ENCODE results near the gene DBT. TPM values are rescaled to one million over a fixed set of nuclear protein-coding genes. Genes with fewer than 3 reads are reported as not detected.

DBT gene
- total RNA-seq, 1 experiment from 2014 or later: 20.3 TPM

DNA sequence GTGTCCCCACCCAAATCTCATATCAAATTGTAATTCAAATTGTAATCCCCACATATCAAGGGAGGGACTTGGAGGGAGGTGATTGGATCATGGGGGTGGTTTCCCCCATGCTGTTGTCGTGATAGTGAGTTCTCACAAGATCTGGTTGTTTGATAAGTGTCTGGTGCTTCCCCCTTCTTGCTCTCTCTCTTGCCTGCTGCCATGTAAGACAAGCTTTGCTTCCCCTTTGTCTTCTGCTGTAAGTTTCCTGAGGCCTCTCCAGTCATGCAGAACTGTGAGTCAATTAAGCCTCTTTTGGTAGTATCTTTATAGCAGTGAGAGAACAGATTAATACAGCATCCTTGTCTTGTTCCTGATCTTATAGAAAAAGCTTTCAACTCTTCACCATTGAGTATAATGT, 65.1 kb downstream of the DBT start:
- Histone ChIP-seq H2BK5ac (ENCODE audit: insufficient read length, low read length) (no peak overlapping the region), H4K91ac (ENCODE audit: insufficient read length, low read depth, low read length) (no peak overlapping the region), H2BK20ac (ENCODE audit: low read depth, low read length, poor library complexity, severe bottlenecking) (no peak overlapping the region), H4K8ac (replicated peaks; ENCODE audit: insufficient read length, low read depth, low read length) (no peak overlapping the region), H3K23me2 (ENCODE audit: insufficient read length, low read depth, low read length, poor library complexity, severe bottlenecking) (no peaks in the 10 kb centered on the region), H3K56ac (ENCODE audit: insufficient read length, low read depth, low read length) (no peak overlapping the region), H2BK12ac (ENCODE audit: insufficient read length, low read depth, low read length) (no peak overlapping the region), H3K14ac (ENCODE audit: insufficient read depth, low read length) (no peak overlapping the region), H3K27me3 (ENCODE audit: insufficient read depth, low read length) (no peaks in the 10 kb centered on the region), H2AK5ac (ENCODE audit: insufficient read length, low read length) (no peak overlapping the region), H3K4me2 (ENCODE audit: insufficient read depth, insufficient read length, low read length) (no peak overlapping the region), H3T11ph (ENCODE audit: low read length) (no peak overlapping the region), H3K79me2 (ENCODE audit: insufficient read depth, low read length) (no peaks in the 10 kb centered on the region), H4K5ac (ENCODE audit: insufficient read length, low read depth, low read length) (no peak overlapping the region), H3K23ac (ENCODE audit: insufficient read length, low read depth, low read length) (no peak overlapping the region), H3K27ac (ENCODE audit: insufficient read length, low read depth, low read length) (no peak overlapping the region), H4K20me1 (ENCODE audit: control insufficient read depth, insufficient read depth, insufficient read length) (no peaks in the 10 kb centered on the region), H2BK120ac (ENCODE audit: low read depth, low read length, poor library complexity, severe bottlenecking) (no peak overlapping the region), H3K9me3 (ENCODE audit: control insufficient read depth, low read depth, low read length) (no peaks in the 10 kb centered on the region), H2AFZ (ENCODE audit: low read length) (no peak overlapping the region), H3K4ac (ENCODE audit: low read depth, low read length) (no peak overlapping the region), H3K18ac (ENCODE audit: insufficient read length, low read depth, low read length) (no peak overlapping the region), H2BK15ac (ENCODE audit: low read depth, low read length) (no peak overlapping the region), H3K79me1 (ENCODE audit: insufficient read depth, low read depth, low read length, poor library complexity, severe bottlenecking) (no peaks in the 10 kb centered on the region), H3K9ac (ENCODE audit: extremely low read depth, insufficient read length, low read length) (no peak overlapping the region), H3K4me1 (ENCODE audit: insufficient read depth, low read length) (no peaks in the 10 kb centered on the region)
- no peak for DNase-seq
- Mint-ChIP-seq H3K9me3 (no peaks in the 10 kb centered on the region), H3K36me3 (ENCODE audit: insufficient read depth in 1 of 3, low read depth in 3 of 3) (no peaks in the 10 kb centered on the region), H3K4me1 (no peaks in the 10 kb centered on the region), H3K4me3 (no peak overlapping the region), H3K27me3 (ENCODE audit: low read depth) (no peaks in the 10 kb centered on the region), H3K27ac (no peak overlapping the region)
- no CpG with 5 or more reads among the region's 1 CpG for WGBS (ENCODE audit: extremely low coverage, insufficient read length, low lambda C conversion rate)
- TF ChIP-seq, protein P1, sequence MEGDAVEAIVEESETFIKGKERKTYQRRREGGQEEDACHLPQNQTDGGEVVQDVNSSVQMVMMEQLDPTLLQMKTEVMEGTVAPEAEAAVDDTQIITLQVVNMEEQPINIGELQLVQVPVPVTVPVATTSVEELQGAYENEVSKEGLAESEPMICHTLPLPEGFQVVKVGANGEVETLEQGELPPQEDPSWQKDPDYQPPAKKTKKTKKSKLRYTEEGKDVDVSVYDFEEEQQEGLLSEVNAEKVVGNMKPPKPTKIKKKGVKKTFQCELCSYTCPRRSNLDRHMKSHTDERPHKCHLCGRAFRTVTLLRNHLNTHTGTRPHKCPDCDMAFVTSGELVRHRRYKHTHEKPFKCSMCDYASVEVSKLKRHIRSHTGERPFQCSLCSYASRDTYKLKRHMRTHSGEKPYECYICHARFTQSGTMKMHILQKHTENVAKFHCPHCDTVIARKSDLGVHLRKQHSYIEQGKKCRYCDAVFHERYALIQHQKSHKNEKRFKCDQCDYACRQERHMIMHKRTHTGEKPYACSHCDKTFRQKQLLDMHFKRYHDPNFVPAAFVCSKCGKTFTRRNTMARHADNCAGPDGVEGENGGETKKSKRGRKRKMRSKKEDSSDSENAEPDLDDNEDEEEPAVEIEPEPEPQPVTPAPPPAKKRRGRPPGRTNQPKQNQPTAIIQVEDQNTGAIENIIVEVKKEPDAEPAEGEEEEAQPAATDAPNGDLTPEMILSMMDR (conservative IDR thresholded peaks at IDR 0.05): no peak

Measured in H9 (cell line).